PC-3 (cell line): ENCODE measurements around the gene HNRNPLL. TPM values are rescaled to one million over a fixed set of nuclear protein-coding genes. Genes with fewer than 3 reads are reported as not detected.
A peak's percentile ranks its signal among the peaks of the same experiment; 100 is the strongest.

Experiments used
- ATAC-seq: fragments of 200-7000 bp; cut with Tn5 transposase; 2 replicates; pipeline ENCODE4 v1.9.1; 2020; ENCODE audit warnings: mild to moderate bottlenecking, moderate library complexity
- BruUV-seq: library from RNA; stranded (reverse); fragments of 400-500 nt; replicated peaks from 2 replicates; lab custom pipeline; 2021; lab: Mats Ljungman, UMichigan
- CTCF ChIA-PET: fragments of 300-600 bp; sonication (Branson Sonifier 250); formaldehyde crosslinking; loops from one replicate; lab custom pipeline; 2022; ENCODE audit warnings: antibody characterized with exemption; lab: Charles Lee
- POLR2A ChIA-PET: fragments of 300-600 bp; sonication (Branson Sonifier 250); formaldehyde crosslinking; loops from one replicate; lab custom pipeline; 2022; ENCODE audit warnings: antibody characterized with exemption; ENCODE audit not compliant: unreplicated experiment; lab: Charles Lee
- DNase-seq: peaks from one replicate; pipeline ENCODE4 v3.0.0-alpha.2; 2015
- H2AFZ ChIP-seq: fragments of 300-600 bp; sonication (generic); 2 replicates; pipeline ENCODE4 v1.6.0; 2016; ENCODE audit warnings: antibody characterized with exemption, low read length
- H3F3A ChIP-seq: fragments of 300-600 bp; sonication (generic); one replicate; pipeline ENCODE4 v1.6.0; 2017; ENCODE audit warnings: antibody characterized with exemption, low read length, control low read depth, mild to moderate bottlenecking; ENCODE audit not compliant: unreplicated experiment
- H3K27ac ChIP-seq: fragments of 300-600 bp; sonication (generic); 2 replicates; pipeline ENCODE4 v1.5.1; 2016; ENCODE audit warnings: mild to moderate bottlenecking, low read length
- H3K27me3 ChIP-seq: fragments of 300-600 bp; sonication (generic); 2 replicates; pipeline ENCODE4 v1.6.1; 2016; ENCODE audit warnings: low read length, mixed read lengths
- H3K36me3 ChIP-seq: fragments of 300-600 bp; sonication (generic); 2 replicates; pipeline ENCODE4 v1.6.1; 2016; ENCODE audit warnings: low read depth, mixed run types, low read length, mixed read lengths
- H3K4me1 ChIP-seq: fragments of 300-600 bp; sonication (generic); 2 replicates; pipeline ENCODE4 v1.5.1; 2016; ENCODE audit warnings: low read length; ENCODE audit not compliant: insufficient read depth
- H3K4me2 ChIP-seq: fragments of 300-600 bp; sonication (generic); 2 replicates; pipeline ENCODE4 v1.6.0; 2016; ENCODE audit warnings: low read length
- H3K4me3 ChIP-seq: fragments of 300-600 bp; sonication (generic); 2 replicates; pipeline ENCODE4 v1.5.1; 2016; ENCODE audit warnings: mild to moderate bottlenecking, low read length, mixed read lengths
- H3K79me2 ChIP-seq: fragments of 300-600 bp; sonication (generic); 2 replicates; pipeline ENCODE4 v1.6.1; 2017; ENCODE audit warnings: low read length, mixed read lengths
- H3K9ac ChIP-seq: fragments of 300-600 bp; sonication (generic); 2 replicates; pipeline ENCODE4 v1.6.0; 2016; ENCODE audit warnings: mild to moderate bottlenecking, low read length
- H3K9me2 ChIP-seq: fragments of 300-600 bp; sonication (generic); replicated peaks from 2 replicates; pipeline ENCODE4 v1.6.1; 2016; ENCODE audit warnings: mixed run types, low read length, mixed read lengths
- H3K9me3 ChIP-seq: fragments of 300-600 bp; sonication (generic); 2 replicates; pipeline ENCODE4 v1.6.1; 2016; ENCODE audit warnings: low read length, mixed read lengths
- H4K20me1 ChIP-seq: fragments of 300-600 bp; sonication (generic); 2 replicates; pipeline ENCODE4 v1.6.1; 2016; ENCODE audit warnings: low read length, mixed read lengths
- EZH2 ChIP-seq: fragments of 300-600 bp; sonication (generic); IDR thresholded peaks from one replicate; pipeline ENCODE4 v1.6.1; 2017; ENCODE audit warnings: antibody characterized with exemption, mild to moderate bottlenecking, low read length; ENCODE audit not compliant: unreplicated experiment
- EZH2phosphoT487 ChIP-seq: fragments of 300-600 bp; sonication (generic); IDR thresholded peaks from 2 replicates; pipeline ENCODE4 v1.6.1; 2018; ENCODE audit warnings: mild to moderate bottlenecking, antibody characterized with exemption, low read length, borderline replicate concordance
- intact Hi-C: fragments of 100-400 bp; cut with micrococcal nuclease; formaldehyde crosslinking; loops from 2 replicates; pipeline ENCODE4 v1.9.0; 2023
- total RNA-seq: library from RNA; depleted of rRNA; stranded (reverse); fragments of >200 nt; gene quantifications from 2 replicates; pipeline ENCODE4 v1.2.3, GENCODE V29; 2014
- TF ChIP-seq, protein P1 (sequence below): fragments of 300-600 bp; sonication (generic); conservative IDR thresholded peaks from 2 replicates; pipeline ENCODE4 v1.5.1; 2017; ENCODE audit warnings: antibody characterized with exemption, low read depth, mild to moderate bottlenecking, low read length

HNRNPLL gene
- total RNA-seq, 1 experiment from 2014 or later, result 30.1 TPM

DNA sequence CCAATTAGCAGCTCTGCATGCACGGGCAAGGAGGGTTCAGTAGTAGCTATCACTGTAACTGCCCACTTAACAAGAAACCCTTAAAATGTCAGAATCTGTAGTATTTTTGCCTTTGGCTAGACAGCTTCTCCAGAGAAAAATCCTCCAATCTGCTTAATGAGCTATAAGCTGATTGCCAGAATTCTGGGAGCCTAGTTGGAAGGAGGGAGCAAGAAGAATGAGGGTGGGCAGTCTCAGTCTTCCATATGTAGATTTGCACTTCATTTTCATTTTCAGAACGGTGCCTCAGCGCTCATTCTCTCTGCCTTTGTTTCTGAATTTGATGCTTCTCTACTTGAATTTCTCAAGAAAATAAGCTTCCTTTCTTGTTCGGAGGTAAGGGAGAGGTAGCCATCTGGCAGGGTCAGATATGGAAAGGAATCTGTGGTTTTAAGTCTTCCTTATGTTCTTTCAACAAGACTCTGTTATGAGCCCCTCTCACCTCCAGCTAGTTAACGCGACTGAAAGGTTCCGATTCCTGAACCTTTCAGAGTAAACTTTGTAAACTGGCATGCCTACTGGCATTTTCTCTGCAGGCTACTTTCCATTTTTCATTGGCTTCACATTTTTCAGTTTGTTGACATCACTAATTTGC lies 53.5 kb downstream of the HNRNPLL start:
- TF ChIP-seq, protein P1, sequence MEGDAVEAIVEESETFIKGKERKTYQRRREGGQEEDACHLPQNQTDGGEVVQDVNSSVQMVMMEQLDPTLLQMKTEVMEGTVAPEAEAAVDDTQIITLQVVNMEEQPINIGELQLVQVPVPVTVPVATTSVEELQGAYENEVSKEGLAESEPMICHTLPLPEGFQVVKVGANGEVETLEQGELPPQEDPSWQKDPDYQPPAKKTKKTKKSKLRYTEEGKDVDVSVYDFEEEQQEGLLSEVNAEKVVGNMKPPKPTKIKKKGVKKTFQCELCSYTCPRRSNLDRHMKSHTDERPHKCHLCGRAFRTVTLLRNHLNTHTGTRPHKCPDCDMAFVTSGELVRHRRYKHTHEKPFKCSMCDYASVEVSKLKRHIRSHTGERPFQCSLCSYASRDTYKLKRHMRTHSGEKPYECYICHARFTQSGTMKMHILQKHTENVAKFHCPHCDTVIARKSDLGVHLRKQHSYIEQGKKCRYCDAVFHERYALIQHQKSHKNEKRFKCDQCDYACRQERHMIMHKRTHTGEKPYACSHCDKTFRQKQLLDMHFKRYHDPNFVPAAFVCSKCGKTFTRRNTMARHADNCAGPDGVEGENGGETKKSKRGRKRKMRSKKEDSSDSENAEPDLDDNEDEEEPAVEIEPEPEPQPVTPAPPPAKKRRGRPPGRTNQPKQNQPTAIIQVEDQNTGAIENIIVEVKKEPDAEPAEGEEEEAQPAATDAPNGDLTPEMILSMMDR, result no peak
- TF ChIP-seq EZH2 (no peak), EZH2phosphoT487 (no peak)
- Histone ChIP-seq H3F3A (no peaks in the 10 kb centered on the region), H3K4me1 (no peaks in the 10 kb centered on the region), H2AFZ (no peak overlapping the region), H3K27ac (no peak overlapping the region), H3K4me2 (no peak overlapping the region), H3K9me3 (no peaks in the 10 kb centered on the region), H3K79me2 (no peaks in the 10 kb centered on the region), H3K36me3 (no peaks in the 10 kb centered on the region), H4K20me1 (no peaks in the 10 kb centered on the region), H3K9me2 (no peaks in the 10 kb centered on the region), H3K27me3 (no peaks in the 10 kb centered on the region), H3K4me3 (no peak overlapping the region), H3K9ac (no peak overlapping the region)
- ChIA-PET CTCF (no interaction called here), POLR2A (interaction anchor here (0.6 kb wide), 1 partner anchor 813 kb away, joined by 3 read pairs; no protein-coding TSS in a partner anchor)
- DNase-seq, result no peak
- no peak for ATAC-seq
- no TSS peak for BruUV-seq
- intact Hi-C loops, result loop anchor here (2.0 kb wide), 1 partner anchor 18 kb away; no protein-coding TSS in a partner anchor

DNA sequence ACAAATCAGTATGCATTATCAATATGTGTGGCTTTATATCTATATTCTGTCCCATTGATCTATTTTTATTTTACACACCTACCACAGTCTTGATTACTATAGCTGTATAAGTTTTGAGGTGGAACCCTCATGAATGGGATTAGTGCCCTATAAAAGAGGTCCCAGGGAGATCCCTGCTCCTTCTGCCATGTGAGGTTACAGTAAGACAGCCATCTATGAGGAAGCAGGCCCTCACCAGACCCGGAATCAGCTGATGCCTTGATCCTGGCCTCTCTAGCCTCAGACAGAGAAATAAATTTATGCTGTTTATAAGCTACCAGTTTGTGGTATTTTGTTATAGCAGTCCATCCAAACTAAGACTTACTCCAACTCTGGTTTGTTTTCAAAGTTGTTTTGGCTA lies 54.9 kb downstream of the HNRNPLL start:
- Histone ChIP-seq H3K9me3 (no peaks in the 10 kb centered on the region), H3K9ac (no peak overlapping the region), H3K36me3 (no peaks in the 10 kb centered on the region), H3K27me3 (no peaks in the 10 kb centered on the region), H4K20me1 (no peaks in the 10 kb centered on the region), H3K79me2 (no peaks in the 10 kb centered on the region), H3K4me2 (no peak overlapping the region), H3F3A (no peaks in the 10 kb centered on the region), H3K4me1 (no peaks in the 10 kb centered on the region), H3K4me3 (no peak overlapping the region), H3K9me2 (no peaks in the 10 kb centered on the region), H2AFZ (no peak overlapping the region), H3K27ac (no peak overlapping the region)
- TF ChIP-seq, protein P1, result no peak
- TF ChIP-seq EZH2 (no peak), EZH2phosphoT487 (no peak)
- no TSS peak for BruUV-seq
- DNase-seq, result no peak
- POLR2A ChIA-PET, result no interaction called here
- intact Hi-C loops, result loop anchor here (2.0 kb wide), 1 partner anchor 19 kb away; no protein-coding TSS in a partner anchor
- no peak for ATAC-seq
- CTCF ChIA-PET, result no interaction called here

DNA sequence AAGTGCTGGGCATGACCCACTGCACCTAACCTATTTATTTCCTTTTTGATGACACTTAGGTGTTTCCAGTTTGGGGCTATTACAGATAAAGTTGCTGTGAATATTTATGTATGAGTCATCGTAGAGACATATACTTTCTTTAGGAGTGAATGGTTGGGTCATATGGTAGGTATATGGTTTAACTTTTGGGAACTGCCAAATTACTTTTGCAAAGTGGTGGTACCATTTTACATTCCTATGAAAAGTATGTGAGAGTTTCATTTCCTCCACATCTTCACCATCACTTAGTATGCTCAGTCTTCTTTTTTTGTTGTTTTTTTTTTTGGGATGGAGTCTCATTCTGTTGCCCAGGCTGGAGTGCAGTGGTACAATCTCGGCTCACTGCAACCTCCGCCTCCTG lies 56.1 kb downstream of the HNRNPLL start:
- no peaks in the 10 kb centered on the region for H3K9me3 ChIP-seq
- no peak overlapping the region for H2AFZ ChIP-seq
- no peak overlapping the region for H3K4me2 ChIP-seq
- DNase-seq (peak; percentile 32), ATAC-seq (no peak)
- intact Hi-C loops, result no loop called here
- no peaks in the 10 kb centered on the region for H3K27me3 ChIP-seq
- no peaks in the 10 kb centered on the region for H3K4me1 ChIP-seq
- no peak overlapping the region for H3K4me3 ChIP-seq
- H3F3A ChIP-seq, result no peaks in the 10 kb centered on the region
- no peaks in the 10 kb centered on the region for H3K36me3 ChIP-seq
- no peak overlapping the region for H3K9ac ChIP-seq
- H3K79me2 ChIP-seq, result no peaks in the 10 kb centered on the region
- no peaks in the 10 kb centered on the region for H4K20me1 ChIP-seq
- TF ChIP-seq, protein P1, result no peak
- no peak for TF ChIP-seq EZH2
- TF ChIP-seq EZH2phosphoT487, result no peak
- ChIA-PET CTCF (no interaction called here), POLR2A (no interaction called here)
- BruUV-seq, result no TSS peak
- no peak overlapping the region for H3K27ac ChIP-seq
- no peaks in the 10 kb centered on the region for H3K9me2 ChIP-seq
